Immature natural killer cell (primary cell): Measurements from ENCODE around the gene FUT3. TPM values are rescaled to one million over a fixed set of nuclear protein-coding genes. Genes with fewer than 3 reads are reported as not detected.
A peak's percentile ranks its signal among the peaks of the same experiment; 100 is the strongest.

Experiments used
- DNase-seq, 3 donors: peaks; one replicate each; pipeline ENCODE4 v3.0.0; 2022; ENCODE audit warnings: mixed read lengths in 1 of 3
- H3K27ac Mint-ChIP-seq, 6 donors: one replicate each; pipeline ENCODE4 v1.8.0; 2020; ENCODE audit warnings: mixed read lengths in 6 of 6, mild to moderate bottlenecking in 5 of 6, inconsistent platforms in 4 of 6, moderate library complexity in 3 of 6
- H3K27me3 Mint-ChIP-seq, 3 donors: one replicate each; pipeline ENCODE4 v1.8.0; 2020 to 2021; ENCODE audit warnings: low read depth in 3 of 3, mild to moderate bottlenecking in 3 of 3, mixed read lengths in 3 of 3, moderate library complexity in 3 of 3, inconsistent platforms in 1 of 3
- H3K36me3 Mint-ChIP-seq, 3 donors: one replicate each; pipeline ENCODE4 v1.8.0; 2020; ENCODE audit warnings: mixed read lengths in 3 of 3, inconsistent platforms in 2 of 3, mild to moderate bottlenecking in 2 of 3
- H3K4me1 Mint-ChIP-seq, 2 donors: one replicate each; pipeline ENCODE4 v1.8.0; 2020; ENCODE audit warnings: inconsistent platforms in 2 of 2, mild to moderate bottlenecking in 2 of 2, mixed read lengths in 2 of 2, moderate library complexity in 1 of 2
- H3K4me3 Mint-ChIP-seq, 5 donors: one replicate each; pipeline ENCODE4 v1.8.0; 2020; ENCODE audit warnings: mild to moderate bottlenecking in 5 of 5, mixed read lengths in 5 of 5, inconsistent platforms in 3 of 5, moderate library complexity in 3 of 5
- H3K9me3 Mint-ChIP-seq, 6 donors: one replicate each; pipeline ENCODE4 v1.8.0; 2020; ENCODE audit warnings: mild to moderate bottlenecking in 6 of 6, mixed read lengths in 6 of 6, inconsistent platforms in 4 of 6, moderate library complexity in 3 of 6
- polyA plus RNA-seq, 3 donors: library from polyadenylated mRNA; unstranded; fragments of 300-500 nt; fragmentation: Illumina TruSeq; gene quantifications; one replicate each; pipeline ENCODE4 v1.2.3, GENCODE V29; 2021

The FUT3 gene
- polyA plus RNA-seq, 3 donors from 2014 or later, result not detected

DNA sequence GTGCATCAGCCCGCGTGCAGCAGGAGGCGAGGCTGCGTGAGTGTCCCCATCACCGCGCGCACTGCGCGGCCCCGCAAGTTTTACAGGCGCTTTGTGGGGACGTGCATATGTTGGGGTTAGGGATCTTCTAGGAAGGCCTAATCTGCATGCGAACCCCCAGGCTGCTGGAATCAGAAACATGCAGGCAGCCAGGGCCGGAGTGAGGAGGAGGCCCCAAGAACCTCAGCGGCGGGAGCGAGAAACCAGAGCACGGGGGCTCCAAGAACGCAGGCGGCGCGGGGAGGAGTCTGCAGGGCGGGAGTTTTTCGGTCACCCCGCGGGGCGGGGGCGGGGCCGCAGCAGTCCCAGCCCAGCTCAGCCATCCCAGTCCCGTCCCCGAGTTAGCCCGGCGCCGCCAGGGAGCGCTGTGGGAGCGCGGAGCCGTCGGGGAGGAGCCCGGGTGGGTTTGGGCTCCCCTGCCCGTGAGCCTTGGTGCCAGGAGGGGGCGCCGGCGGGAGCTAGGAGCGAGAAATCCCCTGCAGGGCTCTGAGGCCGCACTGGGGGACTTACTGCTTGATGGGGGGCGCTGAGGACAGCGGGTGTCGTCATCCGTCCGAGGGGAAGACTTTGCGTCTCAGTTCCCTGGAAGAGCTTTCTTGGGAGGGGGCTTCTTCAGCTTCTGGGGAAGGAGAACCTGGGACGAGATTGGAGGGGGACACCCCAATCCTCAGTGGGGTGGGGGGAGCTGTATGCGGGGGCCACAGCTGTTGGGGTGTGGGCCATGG lies 47.3 kb downstream of the FUT3 start:
- peaks cover 0 to 2% (median 0%) of the 10 kb centered on the region in 6 donors for H3K9me3 Mint-ChIP-seq
- peak overlapping the region in 3 of 6 donors; percentile 16 to 84 (median 76) for H3K27ac Mint-ChIP-seq
- peaks cover 8 to 21% of the 10 kb centered on the region in 2 donors for H3K4me1 Mint-ChIP-seq
- peak overlapping the region; percentile 54 to 75 (median 61) for H3K4me3 Mint-ChIP-seq
- H3K36me3 Mint-ChIP-seq, result no peaks in the 10 kb centered on the region
- H3K27me3 Mint-ChIP-seq, result peaks cover 16 to 24% (median 17%) of the 10 kb centered on the region in 3 donors
- DNase-seq, result peak; percentile 84 to 88 (median 88)

GRCh38 chr19:5803441-5803751 lies 47.9 kb downstream of the FUT3 start:
- Mint-ChIP-seq H3K4me1 (peaks cover 8 to 21% of the 10 kb centered on the region in 2 donors), H3K27me3 (peaks cover 16 to 25% (median 19%) of the 10 kb centered on the region in 3 donors), H3K36me3 (no peaks in the 10 kb centered on the region), H3K4me3 (peak overlapping the region; percentile 38 to 65 (median 57)), H3K9me3 (peaks cover 0 to 2% (median 0%) of the 10 kb centered on the region in 6 donors), H3K27ac (peak overlapping the region in 1 of 6 donors; percentile 58)
- DNase-seq, result no peak

DNA sequence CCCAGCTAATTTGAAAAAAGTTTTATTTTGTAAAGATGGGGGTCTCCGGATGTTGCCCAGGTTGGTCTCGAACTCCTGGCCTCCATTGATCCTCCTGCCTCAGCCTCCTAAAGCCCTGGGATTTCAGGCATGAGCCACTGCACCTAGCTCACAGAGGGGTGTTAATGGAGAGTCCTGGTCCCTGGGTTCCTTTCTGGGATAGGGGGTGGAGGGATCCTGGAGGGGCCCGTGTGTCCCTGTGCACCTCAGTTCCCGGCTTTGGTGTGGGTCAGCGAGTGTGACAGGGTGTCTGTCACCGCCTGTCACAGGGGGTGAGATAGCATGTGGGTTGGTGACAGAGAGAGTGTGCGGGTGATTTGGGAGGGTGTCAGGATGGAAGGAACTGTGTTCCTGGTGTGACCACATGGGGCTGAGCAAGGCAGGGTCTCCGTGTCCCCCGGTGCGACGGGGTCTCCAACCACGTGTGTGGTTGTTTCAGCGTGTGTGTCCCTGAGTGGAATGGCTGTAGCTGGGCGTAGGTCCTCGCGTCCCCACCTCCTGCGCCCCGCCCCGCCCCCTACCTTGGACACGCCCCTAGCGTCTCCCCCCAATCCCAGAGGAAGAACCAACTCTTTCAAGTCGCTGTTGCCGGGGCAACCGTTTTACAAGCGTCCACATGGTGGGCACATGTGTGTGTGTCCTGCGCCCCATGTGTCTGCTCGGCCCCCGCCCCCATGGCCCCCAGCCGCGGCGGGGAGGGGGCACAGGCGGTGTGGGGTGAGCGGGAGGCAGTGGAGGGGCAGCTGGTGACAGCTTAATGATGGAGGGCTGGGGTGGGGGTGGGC lies 49.2 kb downstream of the FUT3 start:
- H3K27ac Mint-ChIP-seq, result no peak overlapping the region

DNA sequence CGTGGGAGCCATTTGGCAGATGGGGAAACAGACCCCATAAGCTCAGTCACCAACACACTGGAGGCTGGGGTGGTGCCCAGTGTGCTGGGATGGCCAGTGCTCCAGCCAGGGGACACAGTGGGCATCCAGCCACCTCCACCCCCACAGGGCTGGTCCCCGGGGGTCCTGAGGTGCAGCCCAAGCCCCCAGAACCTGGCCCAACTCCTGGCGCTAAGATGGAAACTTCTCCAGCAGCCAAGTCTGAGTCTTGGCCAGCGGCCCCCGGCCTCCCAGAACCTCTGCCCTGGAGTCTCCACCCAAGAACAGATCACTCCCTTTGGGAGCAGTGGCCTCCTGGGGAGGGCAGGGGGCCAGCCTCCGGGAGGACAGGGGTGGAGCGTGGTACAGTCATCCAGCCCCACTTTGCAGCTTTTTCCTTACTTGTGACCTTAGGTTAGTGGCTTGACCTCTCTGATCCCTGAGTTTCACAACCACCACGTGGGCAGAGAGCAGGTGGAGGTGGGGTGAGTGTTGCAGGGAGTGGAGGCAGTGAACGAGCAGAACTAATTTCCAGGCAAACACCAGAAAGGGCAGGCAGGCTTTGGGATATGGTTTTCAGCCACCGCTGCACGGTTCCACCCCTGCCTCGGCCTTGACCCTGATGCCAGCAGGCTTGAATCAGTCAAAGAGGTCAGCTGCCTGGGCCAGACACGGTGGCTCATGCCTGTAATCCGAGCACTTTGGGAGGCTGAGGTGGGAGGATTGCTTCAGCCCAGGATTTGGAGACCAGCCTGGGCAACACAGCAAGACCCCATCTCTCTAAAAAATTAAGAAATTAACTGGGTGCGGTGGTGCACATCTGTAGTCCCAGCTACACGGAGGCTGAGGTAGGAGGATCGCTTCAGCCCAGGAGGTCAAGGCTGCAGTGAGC lies 50.6 kb downstream of the FUT3 start:
- Mint-ChIP-seq H3K4me3 (peak overlapping the region in 1 of 5 donors; percentile 48), H3K4me1 (peaks cover 8 to 21% of the 10 kb centered on the region in 2 donors), H3K27me3 (peaks cover 16 to 25% (median 16%) of the 10 kb centered on the region in 3 donors), H3K27ac (peak overlapping the region in 1 of 6 donors; percentile 64), H3K9me3 (peaks cover 0 to 3% (median 0%) of the 10 kb centered on the region in 6 donors), H3K36me3 (no peaks in the 10 kb centered on the region)
- DNase-seq, result no peak

More for the DNA sequence above, 49.2 kb downstream of the FUT3 start:
- H3K36me3 Mint-ChIP-seq, result no peaks in the 10 kb centered on the region
- H3K27me3 Mint-ChIP-seq, result peaks cover 16 to 25% (median 19%) of the 10 kb centered on the region in 3 donors
- H3K4me3 Mint-ChIP-seq, result peak overlapping the region in 3 of 5 donors; percentile 21 to 55 (median 38)
- no peak for DNase-seq
- H3K4me1 Mint-ChIP-seq, result peaks cover 8 to 21% of the 10 kb centered on the region in 2 donors
- H3K9me3 Mint-ChIP-seq, result peaks cover 0 to 3% (median 0%) of the 10 kb centered on the region in 6 donors

- Mint-ChIP-seq H3K4me1 (peaks cover 8 to 20% of the 10 kb centered on the region in 2 donors), H3K36me3 (no peaks in the 10 kb centered on the region), H3K4me3 (peak overlapping the region in 1 of 5 donors; percentile 40), H3K9me3 (peaks cover 0 to 3% (median 0%) of the 10 kb centered on the region in 6 donors), H3K27ac (no peak overlapping the region), H3K27me3 (peaks cover 16 to 25% (median 16%) of the 10 kb centered on the region in 3 donors)
- DNase-seq, result no peak
Observed at GRCh38 chr19:5799247-5800241, 51.7 kb downstream of the FUT3 start.

- Mint-ChIP-seq H3K4me3 (no peak overlapping the region), H3K27me3 (peaks cover 12 to 17% (median 16%) of the 10 kb centered on the region in 3 donors), H3K9me3 (peaks cover 0 to 3% (median 0%) of the 10 kb centered on the region in 6 donors), H3K4me1 (peaks cover 2 to 9% of the 10 kb centered on the region in 2 donors), H3K27ac (no peak overlapping the region), H3K36me3 (no peaks in the 10 kb centered on the region)
- DNase-seq, result no peak
Observed at GRCh38 chr19:5798244-5798643, 53.0 kb downstream of the FUT3 start.

DNA sequence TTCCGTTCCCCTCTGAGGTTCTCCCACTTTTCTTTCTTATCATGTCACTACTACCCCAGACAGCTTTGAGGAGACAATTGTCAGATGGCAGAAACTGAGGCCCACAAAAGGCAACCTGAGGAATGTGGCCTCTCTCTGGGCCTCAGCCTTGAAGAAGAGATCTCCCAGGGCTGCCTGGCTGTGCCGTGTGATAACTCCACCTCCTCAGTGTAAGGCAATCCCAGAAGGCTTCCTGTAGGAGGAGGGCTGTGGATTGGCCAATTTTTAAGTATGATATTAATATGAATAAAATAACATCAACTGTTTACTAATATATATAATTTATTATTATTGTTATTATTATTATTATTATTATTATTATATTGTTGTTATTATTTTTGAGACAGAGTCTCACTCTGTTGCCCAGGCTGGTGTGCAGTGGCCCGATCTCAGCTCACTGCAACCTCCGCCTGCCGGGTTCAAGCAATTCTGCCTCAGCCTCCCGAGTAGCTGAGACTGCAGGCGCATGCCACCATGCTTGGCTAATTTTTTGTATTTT lies 55.8 kb downstream of the FUT3 start:
- no peak for DNase-seq
- H3K9me3 Mint-ChIP-seq, result peaks cover 0 to 1% (median 0%) of the 10 kb centered on the region in 6 donors
- no peak overlapping the region for H3K27ac Mint-ChIP-seq
- H3K27me3 Mint-ChIP-seq, result peaks cover 9 to 12% (median 12%) of the 10 kb centered on the region in 3 donors
- peaks cover 1% of the 10 kb centered on the region in 3 donors for H3K36me3 Mint-ChIP-seq
- H3K4me1 Mint-ChIP-seq, result peaks cover 6 to 10% of the 10 kb centered on the region in 2 donors
- no peak overlapping the region for H3K4me3 Mint-ChIP-seq

DNA sequence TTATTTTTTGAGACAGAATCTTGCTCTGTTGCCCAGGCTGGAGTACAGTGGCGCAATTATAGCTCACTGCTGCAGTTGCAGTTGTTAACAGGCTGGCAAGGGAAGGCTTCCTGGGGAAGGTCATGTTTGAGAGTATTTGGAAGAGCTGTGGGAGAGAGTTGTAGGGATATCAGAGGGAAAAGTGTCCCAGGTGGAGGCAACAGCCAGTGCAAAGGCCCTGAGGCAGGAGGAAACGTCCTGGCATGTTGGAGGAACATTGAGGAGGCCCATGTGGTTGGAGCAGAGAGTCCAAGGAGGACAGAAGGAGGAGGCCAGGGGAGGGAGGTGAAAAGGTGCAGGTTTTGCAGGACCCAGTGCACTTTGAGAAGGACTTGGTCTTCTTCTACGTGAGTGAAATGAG lies 58.1 kb downstream of the FUT3 start:
- H3K9me3 Mint-ChIP-seq, result no peaks in the 10 kb centered on the region
- DNase-seq, result no peak
- peaks cover 10 to 15% (median 14%) of the 10 kb centered on the region in 3 donors for H3K27me3 Mint-ChIP-seq
- H3K36me3 Mint-ChIP-seq, result peaks cover 5 to 9% (median 8%) of the 10 kb centered on the region in 3 donors
- no peak overlapping the region for H3K4me3 Mint-ChIP-seq
- H3K4me1 Mint-ChIP-seq, result peaks cover 15% of the 10 kb centered on the region in 2 donors
- H3K27ac Mint-ChIP-seq, result peak overlapping the region in 1 of 6 donors; percentile 53

Other genes starting within 250 kb of the FUT3 start
- 10 to 100 TPM; 12.8 to 43.4 (median 19.6) TPM for gene SAFB2, start 228.7 kb downstream of the FUT3 start, polyA plus RNA-seq
- gene SAFB, start 228.4 kb downstream of the FUT3 start, polyA plus RNA-seq, result 100 to 1,000 TPM in 1 of 3 donors, 10 to 100 TPM in 1, 1 to 10 TPM in 1; 6.4 to 103 (median 29.6) TPM
- gene MICOS13, start 170.9 kb downstream of the FUT3 start, polyA plus RNA-seq, result 100 to 1,000 TPM in 1 of 3 donors, 10 to 100 TPM in 2; 85.1 to 134 (median 98.2) TPM
- 1 to 10 TPM; 2.0 to 3.1 (median 2.5) TPM for gene HSD11B1L, start 170.4 kb downstream of the FUT3 start, polyA plus RNA-seq
- gene RPL36, start 161.2 kb downstream of the FUT3 start, polyA plus RNA-seq, result 1,000 to 10,000 TPM in 1 of 3 donors, 100 to 1,000 TPM in 2; 550 to 1,524 (median 935) TPM
- 10 to 100 TPM in 2 of 3 donors, 1 to 10 TPM in 1; 8.4 to 24.2 (median 11.3) TPM for gene LONP1, start 131.3 kb downstream of the FUT3 start, polyA plus RNA-seq
- not detected for gene CATSPERD, start 130.8 kb downstream of the FUT3 start, polyA plus RNA-seq
- not detected for gene PRR22, start 66.7 kb downstream of the FUT3 start, polyA plus RNA-seq
- 10 to 100 TPM; 21.2 to 42.5 (median 33.4) TPM for gene DUS3L, start 60.3 kb downstream of the FUT3 start, polyA plus RNA-seq
- gene NRTN, start 46.4 kb downstream of the FUT3 start, polyA plus RNA-seq, result under 1 TPM in 1 of 3 donors, not detected in 2; 0.56 TPM
- not detected for gene FUT6, start 11.7 kb downstream of the FUT3 start, polyA plus RNA-seq
- not detected for gene FUT5, start 19.1 kb upstream of the FUT3 start, polyA plus RNA-seq
- 100 to 1,000 TPM; 329 to 666 (median 378) TPM for gene NDUFA11, start 52.3 kb upstream of the FUT3 start, polyA plus RNA-seq
- 1 to 10 TPM; 2.2 to 6.5 (median 5.2) TPM for gene VMAC, start 53.4 kb upstream of the FUT3 start, polyA plus RNA-seq
- gene CAPS, start 62.8 kb upstream of the FUT3 start, polyA plus RNA-seq, result 1 to 10 TPM in 2 of 3 donors, under 1 TPM in 1; 0.32 to 4.1 (median 2.2) TPM
- gene RANBP3, start 126.7 kb upstream of the FUT3 start, polyA plus RNA-seq, result 10 to 100 TPM in 1 of 3 donors, 1 to 10 TPM in 2; 3.2 to 14.5 (median 4.4) TPM